ENCODE results near the gene NEURL3.

Gene NEURL3

DNA sequence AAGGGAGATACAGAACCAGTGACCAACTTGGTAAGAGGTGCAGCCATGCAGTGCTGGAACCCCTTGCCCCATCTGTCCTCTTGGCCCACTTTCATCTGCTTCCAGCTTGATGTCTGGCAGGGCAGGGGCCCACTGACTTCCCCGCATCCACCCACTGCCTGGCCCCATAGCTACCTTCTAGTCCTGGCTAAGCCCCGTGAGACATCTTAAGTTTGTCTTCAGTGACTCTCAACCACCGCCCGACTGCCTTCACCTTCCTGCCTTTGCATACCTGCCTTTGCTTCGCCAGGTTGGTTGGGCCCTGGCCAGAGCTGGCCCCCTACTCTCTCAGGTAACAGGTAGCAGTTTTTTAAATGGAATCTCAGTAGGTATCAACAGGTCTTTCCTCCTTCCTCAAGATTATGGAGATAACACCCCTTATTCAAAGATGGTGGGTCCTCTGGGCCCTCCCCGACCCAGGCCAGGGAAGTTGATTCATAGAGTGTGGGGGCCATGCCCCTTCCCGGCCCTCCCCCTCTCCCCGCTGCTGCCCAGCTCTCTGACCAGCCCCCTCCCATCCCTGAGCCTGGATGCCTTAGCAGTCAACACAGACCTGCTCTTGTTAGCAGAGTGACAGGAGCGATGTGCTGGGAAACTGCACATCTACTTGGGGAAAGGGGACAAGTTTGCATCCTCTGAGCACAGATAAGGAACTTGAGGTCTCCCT, 34.2 kb upstream of the NEURL3 start:
- DNase-seq (ENCODE audit: low read depth): no peak

DNA sequence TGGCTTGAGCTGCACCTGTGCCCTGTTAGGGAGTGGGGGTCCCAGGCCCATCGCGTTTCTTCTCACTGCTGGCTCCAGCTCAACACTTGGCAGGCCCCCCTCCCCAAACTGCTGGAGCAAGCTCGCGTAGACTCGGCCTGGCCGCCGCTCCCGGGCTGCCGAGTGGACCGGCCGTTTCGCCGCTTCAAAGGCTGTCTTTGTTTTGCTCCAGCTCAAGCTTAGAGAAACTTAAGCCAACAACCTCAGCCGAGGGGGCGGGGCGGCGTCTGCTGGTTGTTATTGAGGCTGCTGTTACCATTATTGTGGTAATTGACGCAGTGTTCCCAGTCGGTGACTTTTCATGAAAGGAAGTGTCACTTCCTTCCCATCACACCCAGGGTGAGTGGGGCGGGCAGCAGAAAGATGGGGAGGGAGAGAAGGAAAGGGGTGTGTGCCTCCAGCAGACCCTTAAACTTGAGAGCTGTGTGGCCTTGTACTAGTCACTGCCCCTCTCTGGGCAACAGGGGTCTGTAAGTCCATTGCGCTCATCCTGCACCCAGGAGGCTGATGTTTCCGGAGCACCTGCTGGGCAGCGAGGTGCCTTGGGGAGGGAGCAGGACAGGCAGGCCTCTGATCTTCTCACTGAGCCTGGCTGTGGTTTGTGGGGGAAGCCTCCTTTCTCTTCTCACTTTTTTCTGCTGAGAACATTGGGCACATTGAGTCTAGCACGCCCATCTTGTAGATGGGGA, 33.5 kb upstream of the NEURL3 start:
- no peak for DNase-seq (ENCODE audit: low read depth)

DNA sequence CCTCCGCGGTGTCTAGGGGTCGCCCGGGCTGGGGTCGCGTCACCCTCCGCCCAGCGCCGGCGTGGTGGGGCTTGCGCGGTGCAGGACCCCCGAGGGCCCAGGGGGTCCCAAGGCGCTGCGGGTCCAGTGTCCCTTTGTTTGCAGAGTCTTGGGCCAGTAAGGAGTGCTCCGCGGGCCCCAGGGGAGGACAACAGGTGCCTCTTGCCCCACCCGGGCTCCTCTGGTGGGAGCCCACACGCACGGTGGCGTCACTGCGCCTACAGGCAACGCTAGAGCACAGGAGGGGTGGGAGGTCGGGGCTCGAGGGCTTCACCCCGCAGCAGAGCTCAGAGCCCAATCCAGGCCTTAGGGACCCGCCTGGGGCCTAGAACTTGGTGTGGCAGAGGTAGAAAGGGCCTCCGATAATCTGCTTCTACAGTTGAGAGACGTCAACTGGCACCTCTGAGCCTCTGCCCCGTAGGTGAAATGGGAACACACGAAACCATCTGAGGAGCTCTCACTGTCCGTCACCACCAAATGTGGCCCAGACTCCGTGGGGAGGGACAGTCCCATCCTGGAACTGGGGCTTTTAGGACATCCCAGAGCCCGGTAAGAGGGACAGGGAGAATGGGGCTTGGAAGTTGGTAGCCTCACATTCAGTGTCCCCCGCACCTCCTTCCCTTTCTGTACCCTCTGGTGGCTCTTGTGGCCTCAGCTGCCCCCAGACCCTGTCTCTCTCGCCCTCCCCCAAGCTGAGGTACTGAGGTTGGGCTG, 32.8 kb upstream of the NEURL3 start:
- no peak for DNase-seq (ENCODE audit: low read depth)

- DNase-seq (ENCODE audit: low read depth): no peak
Measured at GRCh38 chr2:96537066-96537733, 32.0 kb upstream of the NEURL3 start.

- peak; percentile 53 for DNase-seq (ENCODE audit: low read depth)
Measured at GRCh38 chr2:96536445-96537065, 31.4 kb upstream of the NEURL3 start, which contains the start of gene ARID5A. TSS of gene ARID5A (plus strand) at chr2:96536752. CDS start at chr2:96536827, 75 bp downstream.

DNA sequence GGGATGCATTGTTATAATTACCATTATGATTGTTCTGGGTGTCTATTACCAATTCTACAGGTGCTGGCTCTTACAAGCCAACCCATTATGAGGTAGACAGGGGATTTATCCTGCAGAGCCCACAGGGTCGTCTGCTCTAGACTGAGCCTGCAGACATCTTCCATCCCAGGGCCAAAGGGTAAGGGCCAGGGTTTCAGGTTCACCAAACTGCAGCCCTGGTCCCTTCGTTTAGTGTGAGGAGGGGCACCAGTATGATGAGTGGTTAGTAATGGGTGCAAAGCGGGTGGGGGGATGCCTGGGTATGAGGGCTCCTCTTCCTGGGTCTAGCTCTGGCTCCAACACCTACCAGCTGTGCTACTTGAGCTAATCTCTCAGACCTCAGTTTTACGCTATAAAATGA, 30.2 kb upstream of the NEURL3 start:
- no peak for DNase-seq (ENCODE audit: low read depth)

DNA sequence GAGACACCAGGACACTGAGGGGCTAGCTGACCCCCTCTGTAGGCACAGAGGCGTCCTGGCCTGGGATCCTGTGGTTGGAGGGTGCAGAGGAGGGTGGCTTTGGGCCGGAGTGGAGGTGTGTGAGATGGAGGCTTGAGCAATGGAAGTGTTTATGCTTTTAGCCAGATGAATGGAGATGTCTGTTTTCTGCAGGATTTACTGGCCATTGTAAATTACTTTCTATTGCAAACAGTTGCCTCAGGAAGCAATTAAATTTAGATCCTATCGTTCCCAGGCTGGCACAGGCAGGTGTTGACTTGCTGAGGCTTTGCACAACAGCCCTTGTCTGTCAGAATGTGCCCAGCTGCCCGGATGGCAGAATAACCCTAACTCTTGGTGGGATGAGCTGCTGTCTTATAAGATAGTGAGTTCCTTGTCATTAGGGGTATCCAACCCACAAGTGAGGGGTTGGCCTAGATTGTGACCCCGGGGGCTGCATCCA, 29.6 kb upstream of the NEURL3 start:
- DNase-seq (ENCODE audit: low read depth): no peak

- DNase-seq (ENCODE audit: low read depth): no peak
Measured at GRCh38 chr2:96534141-96534540, 29.0 kb upstream of the NEURL3 start.

- no peak for DNase-seq (ENCODE audit: low read depth)
Measured at GRCh38 chr2:96533292-96534073, 28.3 kb upstream of the NEURL3 start.

DNA sequence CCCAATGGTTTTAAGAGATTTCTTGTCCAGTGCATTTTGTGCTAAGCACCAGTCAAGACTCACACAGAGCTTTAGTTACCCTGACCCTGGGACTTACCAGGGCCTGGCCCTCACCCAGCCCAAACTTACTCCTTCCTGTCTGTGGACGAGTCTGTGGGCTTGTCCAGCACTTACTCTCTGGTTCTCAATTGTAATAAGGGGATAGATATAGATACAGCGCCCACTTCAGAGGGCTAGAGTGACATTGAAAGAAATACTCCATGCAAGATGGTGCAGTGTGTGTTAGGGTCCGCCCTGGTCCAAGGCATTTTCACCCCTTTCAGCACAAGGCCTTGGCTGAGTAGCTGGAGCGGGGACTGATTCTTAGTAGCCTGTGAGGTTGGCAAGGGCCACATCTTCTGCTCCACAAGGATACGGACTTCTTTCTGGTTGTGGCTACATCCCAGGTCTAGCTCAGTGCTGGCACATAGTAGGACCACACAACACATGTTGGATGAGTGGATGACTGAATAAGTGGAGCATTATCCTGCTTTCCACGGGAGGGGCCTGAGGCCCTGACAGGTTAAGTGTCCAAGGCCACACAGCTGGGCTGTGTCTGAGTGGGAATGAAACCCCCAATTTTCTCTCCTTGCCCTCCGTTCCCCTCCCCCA, 27.6 kb upstream of the NEURL3 start:
- no peak for DNase-seq (ENCODE audit: low read depth)

GRCh38 chr2:96531872-96532505, 26.8 kb upstream of the NEURL3 start:
- peak; percentile 98 for DNase-seq (ENCODE audit: low read depth)

DNA sequence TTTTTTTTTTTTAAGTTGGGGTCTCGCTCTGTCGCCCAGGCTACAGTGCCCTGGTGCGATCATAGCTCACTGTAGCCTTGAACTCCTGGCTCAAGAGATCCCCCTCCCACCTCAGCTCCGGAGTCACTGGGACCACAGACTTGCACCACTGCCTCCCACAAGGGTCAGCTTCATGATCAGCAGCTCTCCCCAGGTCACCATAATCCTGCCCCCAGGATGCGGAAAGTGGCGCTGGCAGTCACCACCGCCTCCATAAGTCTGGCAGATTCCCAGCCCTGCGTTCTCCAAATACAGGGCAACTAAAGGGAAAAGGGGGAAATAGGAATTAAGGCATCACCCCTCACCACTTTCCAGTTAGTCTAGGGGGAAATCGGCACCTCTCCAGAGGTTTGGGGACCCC, 26.2 kb upstream of the NEURL3 start:
- DNase-seq (ENCODE audit: low read depth): no peak

DNA sequence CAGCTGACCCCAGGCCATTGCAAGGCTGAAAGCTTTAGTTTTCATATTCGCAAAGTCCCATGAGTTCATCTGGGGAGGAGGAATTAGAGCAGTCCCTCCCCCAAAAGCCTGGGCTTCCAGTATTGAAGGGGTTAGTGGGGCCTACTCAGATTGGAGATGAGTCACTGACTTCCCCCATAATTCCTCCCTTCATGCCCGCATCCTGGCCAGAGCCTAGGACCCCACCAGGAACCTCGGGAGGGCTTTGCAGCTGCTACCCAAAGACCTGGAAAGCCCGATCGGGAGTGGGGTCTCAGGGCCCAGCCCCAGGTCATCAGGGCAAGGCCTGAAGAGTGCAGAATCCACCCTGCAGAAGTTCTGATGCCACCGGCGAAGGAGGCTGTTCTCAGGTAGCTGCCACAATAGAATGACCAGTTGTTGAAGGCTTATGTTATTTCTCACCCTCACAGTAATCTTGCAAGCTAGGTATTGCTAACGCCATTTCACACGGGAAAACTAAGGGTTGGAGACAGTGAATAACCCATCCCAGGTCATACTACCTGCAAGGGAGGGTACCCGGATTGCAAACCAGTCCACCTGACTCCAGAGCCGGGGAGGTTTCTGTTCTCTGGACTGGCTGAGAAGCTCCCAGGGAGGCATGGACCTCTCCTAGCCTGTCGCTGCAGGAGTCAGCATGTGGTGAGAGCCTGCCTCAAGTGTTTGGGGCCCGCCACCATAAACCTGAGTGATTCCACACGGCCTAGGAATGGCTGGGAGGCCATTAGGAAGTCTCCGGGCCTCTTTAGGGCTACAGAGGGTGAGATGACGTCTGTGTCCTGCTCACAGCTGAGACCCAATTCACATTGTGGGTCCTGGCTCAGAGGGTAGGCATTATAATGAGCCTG, 25.6 kb upstream of the NEURL3 start:
- no peak for DNase-seq (ENCODE audit: low read depth)

DNA sequence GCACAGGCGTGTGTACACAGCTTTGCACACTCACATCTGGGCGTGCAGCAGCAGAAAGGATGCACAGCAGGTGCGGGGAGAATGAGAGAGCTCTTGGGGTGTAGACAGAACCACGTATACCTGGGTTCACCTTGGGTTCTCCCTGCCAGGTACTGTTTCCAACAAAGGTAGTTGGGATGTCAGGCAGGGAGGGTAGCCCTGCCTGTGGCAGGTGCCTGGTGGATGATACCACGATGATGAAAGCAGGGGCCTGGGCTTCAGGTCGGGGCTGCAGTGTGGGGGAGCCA, 24.9 kb upstream of the NEURL3 start:
- DNase-seq (ENCODE audit: low read depth): no peak

GRCh38 chr2:96529376-96530143, 24.4 kb upstream of the NEURL3 start:
- DNase-seq (ENCODE audit: low read depth): no peak

DNA sequence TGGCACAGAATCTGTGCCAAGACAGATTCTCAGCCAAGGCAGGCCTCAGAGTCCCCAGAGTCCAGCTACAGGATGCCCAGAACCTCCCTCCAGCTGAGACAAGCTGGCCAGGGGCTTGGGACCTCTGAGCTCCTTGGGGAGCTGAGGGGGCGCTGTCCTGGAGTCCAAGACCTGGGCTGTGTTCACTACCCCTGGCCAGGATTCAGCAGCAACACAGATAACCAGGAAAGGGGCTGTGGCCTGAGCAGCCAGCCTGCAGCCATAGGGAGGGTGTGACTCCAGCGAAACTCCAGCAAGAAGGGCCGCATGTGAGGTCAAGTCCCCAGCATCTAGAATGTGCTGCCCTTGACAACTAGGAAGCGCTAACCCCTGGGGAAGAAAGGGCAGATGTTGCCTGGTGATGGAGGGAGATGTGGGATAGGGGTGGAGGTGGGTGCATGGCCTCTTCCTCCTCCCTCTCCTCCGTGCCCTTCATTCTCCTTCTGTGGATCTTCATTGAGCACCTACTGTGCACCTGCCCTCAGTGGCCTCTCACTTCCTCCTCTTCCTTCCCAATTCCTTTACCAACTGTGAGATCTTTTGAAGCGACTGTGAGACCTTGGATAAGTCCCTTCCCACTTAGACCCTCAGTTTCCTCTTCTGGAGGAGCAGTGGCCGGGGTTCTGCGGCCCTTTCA, 23.7 kb upstream of the NEURL3 start:
- no peak for DNase-seq (ENCODE audit: low read depth)

DNA sequence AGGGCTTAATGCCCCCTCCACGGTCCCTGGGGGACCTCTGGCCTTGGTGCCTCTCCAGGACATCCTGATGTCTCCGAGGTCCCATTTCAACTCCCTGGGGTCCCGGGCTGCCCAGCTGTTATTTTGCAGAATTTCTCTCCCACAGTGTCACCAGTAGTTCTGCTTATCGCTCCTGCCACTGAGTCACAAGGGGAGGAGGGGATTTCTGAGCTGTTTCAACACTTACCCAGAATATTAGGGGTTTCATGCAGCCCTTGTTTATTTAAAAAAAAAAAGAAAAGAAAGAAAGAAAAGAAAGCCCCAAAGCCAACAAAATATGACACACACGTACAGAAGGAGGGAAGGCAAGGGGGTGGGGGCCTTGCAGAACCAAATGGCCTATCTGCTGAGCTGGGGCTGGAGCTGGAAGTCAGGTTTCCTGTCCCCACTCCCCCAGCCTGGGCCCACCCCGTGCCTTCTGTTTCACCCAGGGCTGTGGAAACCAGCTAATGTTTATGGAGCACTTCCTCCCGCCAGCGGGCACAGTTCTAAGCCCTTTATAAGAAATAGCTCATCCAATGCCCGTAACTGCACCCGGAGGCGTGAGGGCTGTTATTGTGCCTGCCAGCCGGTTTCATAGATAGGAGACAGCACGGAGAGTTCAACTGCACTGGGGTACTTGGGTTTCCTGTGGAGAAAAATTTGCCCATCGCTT, 23.0 kb upstream of the NEURL3 start:
- no peak for DNase-seq (ENCODE audit: low read depth)

Measured in HS-27A (cell line).